HepG2 (cell line): ENCODE results near the gene FRAS1. TPM values are rescaled to one million over a fixed set of nuclear protein-coding genes. Genes with fewer than 3 reads are reported as not detected.

ENCODE experiments used
- ATAC-seq: fragments of 200-7000 bp; cut with Tn5 transposase; 3 replicates; pipeline ENCODE4 v1.9.1; 2020; ENCODE audit warnings: mild to moderate bottlenecking, moderate library complexity
- BruUV-seq: library from RNA; stranded (reverse); fragments of 400-500 nt; replicated peaks from 2 replicates; lab custom pipeline; 2021; lab: Mats Ljungman, UMichigan
- CTCF ChIA-PET: fragments of 300-600 bp; formaldehyde crosslinking; extraction: SDS; loops from one replicate; lab custom pipeline; 2021; ENCODE audit warnings: low total read pairs, inconsistent platforms, low intra/inter-chr PET ratio; lab: Yijun Ruan, JAX
- POLR2A ChIA-PET: fragments of 350-600 bp; sonication (Branson Sonifier 250); formaldehyde crosslinking; loops from one replicate; lab custom pipeline; 2020; ENCODE audit warnings: antibody characterized with exemption, inconsistent platforms; lab: Yijun Ruan, JAX
- DNase-seq: peaks from one replicate; pipeline ENCODE4 v3.0.0-alpha.2; 2015; ENCODE audit warnings: low spot score
- FAIRE-seq: peaks from 3 replicates; lab custom pipeline; 2011; peaks lifted over from hg19 to GRCh38; lab: Jason Lieb, UNC
- H2AFZ ChIP-seq: one replicate; pipeline ENCODE4 v1.6.1; 2011; ENCODE audit warnings: low read length, inconsistent platforms
- H3K27ac ChIP-seq: fragments of 300-600 bp; 3 replicates; pipeline ENCODE4 v1.8.0; 2011; ENCODE audit warnings: mixed run types, mild to moderate bottlenecking, mixed read lengths, low read length, inconsistent platforms; ENCODE audit not compliant: insufficient read depth; ENCODE audit errors: extremely low read length
- H3K27me3 ChIP-seq, 2 experiments: fragments of 200-600 bp in 1 of 2; 2 replicates in 1 of 2; 3 replicates in 1 of 2; pipeline versions ENCODE4 v1.6.0 to v1.8.0; 2011; ENCODE audit warnings: low read length in 2 of 2, mild to moderate bottlenecking in 2 of 2, moderate library complexity in 2 of 2, inconsistent platforms in 1 of 2; ENCODE audit not compliant: insufficient read depth in 2 of 2, control insufficient read depth in 1 of 2
- H3K36me3 ChIP-seq, 2 experiments: fragments of 200-600 bp in 1 of 2; replicated peaks in 1 of 2; 2 replicates in 1 of 2; 3 replicates in 1 of 2; pipeline versions ENCODE4 v1.5.1 to v1.8.0; 2011; ENCODE audit warnings: low read length in 2 of 2, inconsistent platforms in 1 of 2; ENCODE audit not compliant: insufficient read depth in 2 of 2, control insufficient read depth in 1 of 2
- H3K4me1 ChIP-seq: 2 replicates; pipeline ENCODE4 v1.5.1; 2012; ENCODE audit warnings: low read length, inconsistent platforms; ENCODE audit not compliant: insufficient read depth
- H3K4me2 ChIP-seq: 2 replicates; pipeline ENCODE4 v1.6.0; 2011; ENCODE audit warnings: low read depth, low read length, inconsistent platforms
- H3K4me3 ChIP-seq, 3 experiments: fragments of 200-600 bp in 1 of 3; sonication (generic), shearing (Covaris generic) in 1 of 3; replicated peaks in 1 of 3; 2 replicates each; pipeline ENCODE4 v1.5.1; 2011 to 2016; ENCODE audit warnings: low read length in 3 of 3, inconsistent platforms in 2 of 3, low read depth in 2 of 3, mild to moderate bottlenecking in 2 of 3, control low read depth in 1 of 3, mixed read lengths in 1 of 3; ENCODE audit not compliant: insufficient read depth in 1 of 3
- H3K79me2 ChIP-seq: one replicate; pipeline ENCODE4 v1.6.1; 2011; ENCODE audit warnings: low read length, inconsistent platforms; ENCODE audit not compliant: insufficient read depth
- H3K9ac ChIP-seq: 2 replicates; pipeline ENCODE4 v1.6.0; 2011; ENCODE audit warnings: mild to moderate bottlenecking, low read depth, low read length, inconsistent platforms; ENCODE audit not compliant: insufficient read depth
- H3K9me3 ChIP-seq: 2 replicates; pipeline ENCODE4 v1.5.1; 2012; ENCODE audit warnings: mild to moderate bottlenecking, low read length
- H4K20me1 ChIP-seq: 2 replicates; pipeline ENCODE4 v1.6.0; 2011; ENCODE audit warnings: inconsistent platforms, mild to moderate bottlenecking, low read length, moderate library complexity; ENCODE audit not compliant: insufficient read depth
- HNRNPUL1 ChIP-seq: fragments of 200-400 bp; formaldehyde crosslinking; IDR thresholded peaks from 2 replicates; pipeline ENCODE4 v1.6.1; 2017; ENCODE audit warnings: low read depth, mild to moderate bottlenecking, low read length, moderate library complexity
- KLF6 ChIP-seq: IDR thresholded peaks from 2 replicates; pipeline ENCODE4 v1.8.0; 2016; ENCODE audit warnings: missing biosample characterization, missing genetic modification reagents
- MIER3 ChIP-seq: IDR thresholded peaks from 2 replicates; pipeline ENCODE4 v1.6.1; 2016; ENCODE audit warnings: missing compliant biosample characterization, borderline replicate concordance
- NR1H2 ChIP-seq: sonication (generic); formaldehyde crosslinking; IDR thresholded peaks from 2 replicates; pipeline ENCODE4 v1.8.1; 2022; ENCODE audit warnings: low read depth, missing genetic modification reagents, borderline replicate concordance
- ZBTB3 ChIP-seq: sonication (generic); formaldehyde crosslinking; IDR thresholded peaks from 2 replicates; pipeline ENCODE4 v1.4.0; 2020; ENCODE audit warnings: low read depth, mild to moderate bottlenecking, moderate library complexity, missing genetic modification reagents, borderline replicate concordance
- ZIK1 ChIP-seq: sonication (generic); formaldehyde crosslinking; IDR thresholded peaks from 2 replicates; pipeline ENCODE4 v1.5.0; 2020; ENCODE audit warnings: mild to moderate bottlenecking, low read depth, missing genetic modification reagents, borderline replicate concordance
- ZNF10 ChIP-seq: sonication (generic); formaldehyde crosslinking; IDR thresholded peaks from 2 replicates; pipeline ENCODE4 v1.4.0; 2020; ENCODE audit warnings: mild to moderate bottlenecking, low read depth, missing genetic modification reagents, borderline replicate concordance
- ZNF136 ChIP-seq: sonication (generic); formaldehyde crosslinking; IDR thresholded peaks from 2 replicates; pipeline ENCODE4 v1.8.1; 2022; ENCODE audit warnings: low read depth, mild to moderate bottlenecking, moderate library complexity, missing genetic modification reagents
- ZNF512B ChIP-seq: sonication (generic); formaldehyde crosslinking; IDR thresholded peaks from 2 replicates; pipeline ENCODE4 v1.5.1; 2020; ENCODE audit warnings: missing genetic modification reagents, mild to moderate bottlenecking, borderline replicate concordance
- ZNF569 ChIP-seq: sonication (generic); formaldehyde crosslinking; IDR thresholded peaks from 2 replicates; pipeline ENCODE4 v1.5.0; 2020; ENCODE audit warnings: mild to moderate bottlenecking, missing genetic modification reagents, moderate library complexity, borderline replicate concordance
- ZNF766 ChIP-seq: sonication (generic); formaldehyde crosslinking; IDR thresholded peaks from 2 replicates; pipeline ENCODE4 v1.5.0; 2020; ENCODE audit warnings: missing genetic modification reagents, borderline replicate concordance
- ZSCAN25 ChIP-seq: sonication (generic); formaldehyde crosslinking; IDR thresholded peaks from 2 replicates; pipeline ENCODE4 v1.8.0; 2022; ENCODE audit warnings: mild to moderate bottlenecking, missing genetic modification reagents
- WGBS: methylation state at CpG from one replicate; pipeline ENCODE4 v1.1.6; 2017; ENCODE audit warnings: low lambda C conversion rate; 5-methylcytosine and 5-hydroxymethylcytosine counted together
- in situ Hi-C: cut with HindIII; loops from 2 replicates; pipeline ENCODE4 v1.10.0; 2017; ENCODE audit warnings: low pct_unique_long_range_greater_than_20kb; ENCODE audit not compliant: extremely low pct_ligation_motif_present
- intact Hi-C: fragments of 100-400 bp; cut with micrococcal nuclease; formaldehyde crosslinking; loops from one replicate; pipeline ENCODE4 v1.10.0; 2022; ENCODE audit not compliant: unreplicated experiment
- polyA plus RNA-seq, 8 experiments: library from polyadenylated mRNA; depleted of rRNA in 3 of 8; stranded (reverse) in 7 of 8; unstranded in 1 of 8; fragments of >200 nt; fragmentation: Illumina TruSeq in 4 of 8; extraction: Trizol in 4 of 8; gene quantifications; 2 replicates each; pipeline versions ENCODE4 v1.2.1 to v1.2.3, GENCODE V29; 2011 to 2016; ENCODE audit warnings: low read depth in 4 of 8, missing spikeins in 1 of 8, mixed read lengths in 1 of 8; ENCODE audit not compliant: insufficient read depth in 1 of 8
- total RNA-seq, 5 experiments: library from RNA; depleted of rRNA; stranded (reverse); fragments of >200 nt; fragmentation: Illumina TruSeq; extraction: Trizol; gene quantifications; 2 replicates each; pipeline ENCODE4 v1.2.3, GENCODE V29; 2016; ENCODE audit warnings: low read depth in 1 of 5

FRAS1 gene
- total and polyA plus RNA-seq, 2 of the 13 experiments (the other 11 are each of a cell fraction or from before 2014, with no cell fraction given): 22.5 to 31.6 TPM

DNA sequence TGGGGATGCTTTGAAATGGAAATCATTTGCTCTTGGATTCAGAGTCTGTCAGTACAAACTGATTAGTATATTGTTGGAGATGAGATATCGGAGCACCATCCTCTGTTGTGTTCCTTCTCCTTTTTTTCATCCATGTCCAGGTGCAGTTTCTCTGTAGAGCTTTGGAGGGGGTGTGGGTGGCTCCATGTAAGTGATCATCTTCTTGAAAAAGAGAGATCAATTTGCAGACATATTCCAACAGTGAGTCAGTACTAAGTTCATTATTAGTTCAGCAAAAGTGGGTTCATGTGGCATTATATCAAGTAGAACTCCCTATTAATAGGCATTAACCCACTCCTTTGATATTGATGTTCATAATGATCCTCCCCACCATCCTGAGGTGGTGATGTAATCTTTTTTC is 18.9 kb downstream of the FRAS1 start:
- in situ Hi-C loops (no loop called here), intact Hi-C loops (no loop called here)
- Histone ChIP-seq H3K9ac (no peak overlapping the region), H3K36me3 (peaks cover 9 to 10% of the 10 kb centered on the region in 2 experiments; a peak in 4 of 5 replicates), H3K9me3 (no peaks in the 10 kb centered on the region), H3K79me2 (peaks cover 2% of the 10 kb centered on the region), H3K4me2 (no peak overlapping the region), H2AFZ (no peak overlapping the region), H3K4me3 (no peak overlapping the region), H4K20me1 (no peaks in the 10 kb centered on the region), H3K4me1 (peaks cover 16% of the 10 kb centered on the region), H3K27me3 (no peaks in the 10 kb centered on the region)
- ATAC-seq (no peak), DNase-seq (no peak), FAIRE-seq (no peak)
- POLR2A ChIA-PET: no interaction called here
- WGBS: 100% methylated on average over 1 of the region's 1 CpG
- CTCF ChIA-PET: no interaction called here
- BruUV-seq: no TSS peak
- TF ChIP-seq ZNF10 (no peak), ZNF136 (no peak), ZSCAN25 (no peak), ZNF512B (CRISPR knock-in tag) (no peak), ZNF766 (CRISPR knock-in tag) (no peak)
- TF ChIP-seq, all 625 proteins: peak for 0
- H3K27ac ChIP-seq: no peak overlapping the region

DNA sequence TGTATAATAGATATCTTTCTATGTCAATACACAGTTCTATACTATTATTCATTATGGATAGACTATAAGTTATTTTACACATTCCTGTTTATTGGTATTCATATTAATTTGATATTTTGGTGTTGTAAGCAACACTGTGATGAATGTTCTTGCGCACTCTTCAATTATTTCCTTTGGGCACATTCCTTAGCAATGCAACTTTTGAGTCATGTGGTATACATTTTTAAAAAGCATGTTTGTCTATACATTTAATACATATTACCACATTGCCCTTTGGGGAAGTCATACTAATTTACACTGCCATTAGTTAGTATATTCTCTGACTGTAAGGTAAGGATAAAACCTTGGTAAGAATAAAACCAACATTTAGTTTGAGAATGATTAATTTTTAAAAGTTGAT is 21.0 kb downstream of the FRAS1 start:
- H4K20me1 ChIP-seq: no peaks in the 10 kb centered on the region; the same call in 1 of the 2 replicates
- H3K27ac ChIP-seq: no peak overlapping the region
- H3K27me3 ChIP-seq: no peaks in the 10 kb centered on the region
- FAIRE-seq (no peak), ATAC-seq (no peak), DNase-seq (no peak)
- ChIA-PET CTCF (no interaction called here), POLR2A (no interaction called here)
- H3K79me2 ChIP-seq: no peaks in the 10 kb centered on the region
- peaks cover 15% of the 10 kb centered on the region for H3K4me1 ChIP-seq
- BruUV-seq: no TSS peak
- intact Hi-C loops (no loop called here), in situ Hi-C loops (no loop called here)
- WGBS: 96% methylated on average over 1 of the region's 1 CpG
- peaks cover 0 to 11% of the 10 kb centered on the region in 2 experiments; a peak in 3 of 5 replicates for H3K36me3 ChIP-seq
- H2AFZ ChIP-seq: no peak overlapping the region
- H3K4me3 ChIP-seq: no peak overlapping the region
- H3K4me2 ChIP-seq: no peak overlapping the region
- no peaks in the 10 kb centered on the region for H3K9me3 ChIP-seq
- H3K9ac ChIP-seq: no peak overlapping the region
- TF ChIP-seq HNRNPUL1: no peak
- TF ChIP-seq NR1H2 (CRISPR knock-in tag): no peak
- TF ChIP-seq ZBTB3 (CRISPR knock-in tag): no peak
- no peak for TF ChIP-seq KLF6 (CRISPR knock-in tag)
- no peak for TF ChIP-seq MIER3
- no peak for TF ChIP-seq ZIK1 (CRISPR knock-in tag)
- TF ChIP-seq ZNF569: no peak
